HG03064 (cell line): ENCODE results near the gene ADGRG1.

Source experiments
- ATAC-seq: cut with Tn5 transposase; IDR thresholded peaks from one replicate; pipeline ENCODE4 v1.9.1; 2021; ENCODE audit warnings: low read depth; ENCODE audit not compliant: unreplicated experiment

The ADGRG1 gene

DNA sequence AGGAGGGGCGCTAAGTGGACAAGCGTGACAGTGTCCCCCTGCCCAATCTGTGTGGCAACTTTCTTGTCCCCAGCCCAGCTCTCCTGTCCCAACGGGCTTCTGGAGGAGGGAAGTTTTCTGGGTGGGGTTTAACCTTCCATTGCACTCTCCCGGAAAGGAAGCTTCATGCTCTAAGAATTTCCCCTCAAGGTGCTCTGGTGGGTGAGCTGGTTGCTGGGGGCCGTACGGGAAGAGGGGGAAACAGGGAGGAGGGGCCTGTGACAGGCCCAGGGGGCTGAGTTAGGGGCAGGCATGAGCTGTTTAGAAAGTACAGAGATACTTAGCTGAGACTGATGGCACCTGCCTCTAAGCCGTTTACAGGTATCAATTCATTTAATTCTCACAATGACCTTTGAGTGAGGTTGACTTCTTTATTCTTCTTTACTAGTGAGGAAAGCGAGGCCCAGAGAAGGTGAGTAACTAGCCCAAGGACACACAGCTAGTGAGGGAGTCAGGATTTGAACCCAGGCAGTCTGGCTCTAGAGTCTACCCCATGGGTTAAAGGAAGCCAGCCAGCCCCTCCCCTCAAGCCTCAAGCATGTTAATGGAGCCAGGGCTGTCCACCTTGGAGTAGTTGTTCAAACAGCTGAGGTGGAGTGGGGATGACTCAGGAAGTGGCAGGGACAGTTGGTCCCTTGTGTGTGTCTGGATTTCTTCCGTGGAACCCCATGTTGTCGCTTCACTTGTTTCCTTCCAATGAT, 18.9 kb downstream of the ADGRG1 start:
- ATAC-seq, result no peak

DNA sequence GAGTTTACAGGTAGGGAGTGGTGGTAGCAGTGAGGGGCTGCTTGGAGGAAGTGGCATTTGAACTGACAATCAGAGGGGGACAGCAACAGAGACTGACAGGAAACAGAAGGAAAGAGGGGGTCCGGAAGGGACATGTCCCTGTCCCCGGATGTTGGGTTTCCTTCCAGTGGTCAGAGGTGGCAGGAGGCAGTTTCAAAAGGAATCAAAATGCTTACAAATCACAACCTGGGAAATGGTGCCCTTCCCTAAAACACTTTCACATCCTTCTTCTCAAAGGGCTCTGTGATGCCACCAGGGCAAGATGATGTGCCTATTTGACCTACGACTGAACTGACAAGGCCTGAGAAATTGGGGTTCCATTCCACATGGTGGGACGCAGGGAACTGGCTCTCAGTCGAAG, 19.7 kb downstream of the ADGRG1 start:
- ATAC-seq, result no peak

GRCh38 chr16:57648581-57649442, 20.4 kb downstream of the ADGRG1 start:
- ATAC-seq, result no peak

DNA sequence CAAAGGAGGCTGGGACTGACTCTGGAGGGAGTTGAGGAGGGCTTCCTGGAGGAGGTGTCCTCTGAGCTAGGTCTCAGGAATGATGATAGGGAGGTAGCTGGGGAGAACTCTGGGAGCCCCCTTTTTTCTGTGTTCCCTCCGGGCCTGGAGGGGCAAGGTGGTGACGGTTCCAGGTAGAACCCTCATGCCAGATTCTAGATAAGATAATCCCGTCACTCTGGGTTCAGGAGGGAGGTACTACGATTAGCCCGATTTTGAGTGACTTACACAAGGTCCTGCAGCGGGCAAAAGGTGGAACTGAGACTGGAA, 21.0 kb downstream of the ADGRG1 start:
- no peak for ATAC-seq

GRCh38 chr16:57649846-57650245, 21.4 kb downstream of the ADGRG1 start:
- ATAC-seq, result no peak

- ATAC-seq, result no peak
Observed at GRCh38 chr16:57651344-57652333, 23.2 kb downstream of the ADGRG1 start.

GRCh38 chr16:57652695-57653471, 24.5 kb downstream of the ADGRG1 start:
- no peak for ATAC-seq

GRCh38 chr16:57653936-57654335, 25.5 kb downstream of the ADGRG1 start:
- ATAC-seq, result no peak

DNA sequence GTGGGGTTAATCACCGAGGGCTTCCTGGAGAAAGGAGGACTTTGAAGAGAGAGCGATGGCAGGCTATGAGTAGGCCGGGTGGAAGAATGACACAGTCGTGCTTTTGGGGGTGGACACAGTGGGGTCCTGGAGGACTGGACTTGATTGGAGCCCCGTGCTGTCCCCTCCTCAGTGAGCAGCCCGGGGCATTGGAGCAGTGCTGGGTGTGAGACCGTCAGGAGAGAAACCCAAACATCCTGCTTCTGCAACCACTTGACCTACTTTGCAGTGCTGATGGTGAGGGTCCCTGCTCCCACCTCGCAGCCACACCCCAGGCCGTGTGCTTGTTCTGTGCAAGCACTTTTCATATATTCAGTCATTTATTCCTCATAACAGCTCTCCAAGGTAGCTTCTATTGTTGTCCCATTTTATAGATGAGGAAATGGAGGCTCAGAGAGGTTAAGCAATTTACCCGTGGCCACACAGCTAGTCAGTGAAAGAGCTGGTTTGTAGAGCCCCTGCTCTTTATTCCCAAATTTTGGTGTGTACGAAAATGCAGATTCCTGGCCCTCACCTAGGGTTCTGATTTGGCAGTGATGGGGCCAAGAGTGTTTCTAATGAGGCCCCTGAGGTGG, 28.0 kb downstream of the ADGRG1 start:
- no peak for ATAC-seq

DNA sequence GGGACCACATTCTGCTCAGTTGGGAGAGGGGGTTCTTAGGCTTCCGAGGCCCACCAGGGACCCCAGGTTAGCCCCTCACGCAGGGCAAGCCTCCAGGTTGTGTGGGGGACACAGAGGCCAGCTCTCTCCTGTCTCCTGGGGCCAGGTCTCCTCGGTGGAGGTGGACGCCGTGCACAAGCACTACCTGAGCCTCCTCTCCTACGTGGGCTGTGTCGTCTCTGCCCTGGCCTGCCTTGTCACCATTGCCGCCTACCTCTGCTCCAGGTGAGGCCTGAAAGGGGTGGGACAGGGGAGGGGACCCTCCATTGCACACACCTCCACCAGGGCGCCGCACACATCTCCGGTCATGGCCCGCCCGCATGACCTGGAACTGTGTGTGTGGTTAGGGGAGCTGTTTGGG, 28.8 kb downstream of the ADGRG1 start:
- ATAC-seq, result no peak

DNA sequence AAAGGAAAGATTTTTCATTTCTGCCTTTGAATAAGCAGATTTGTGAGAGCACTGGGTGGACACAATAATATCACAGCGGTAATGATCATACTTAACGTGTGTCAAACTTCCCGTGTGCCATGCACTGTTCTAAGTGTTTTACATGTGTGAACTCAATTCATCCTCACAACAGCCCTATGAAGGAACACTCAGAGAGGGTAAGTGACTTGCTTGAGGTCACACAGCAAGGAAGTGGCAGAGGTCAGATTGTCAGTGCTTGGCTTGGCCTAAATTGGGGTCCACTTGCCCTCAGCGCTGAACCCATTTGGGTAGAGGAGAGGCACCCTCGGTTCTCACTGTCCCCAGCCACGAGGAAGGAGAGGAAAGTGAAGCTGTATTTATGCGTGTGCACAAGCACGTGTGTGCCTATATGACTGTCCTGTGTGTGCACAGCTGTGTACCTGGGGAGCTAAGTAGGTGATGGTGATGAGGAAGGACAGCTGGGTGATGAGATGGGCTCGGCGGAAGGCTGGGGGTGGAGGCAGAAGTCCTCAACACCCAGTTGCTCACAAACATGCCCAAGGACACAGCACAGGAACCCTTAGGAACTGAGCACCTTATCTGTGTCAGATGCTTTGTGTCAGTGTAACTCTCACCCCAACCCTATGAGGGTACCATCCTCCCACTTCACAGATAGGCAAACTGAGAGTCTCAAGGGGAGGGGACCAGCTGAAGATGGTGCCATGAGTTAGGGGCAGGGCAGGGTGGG, 29.9 kb downstream of the ADGRG1 start:
- ATAC-seq, result no peak

DNA sequence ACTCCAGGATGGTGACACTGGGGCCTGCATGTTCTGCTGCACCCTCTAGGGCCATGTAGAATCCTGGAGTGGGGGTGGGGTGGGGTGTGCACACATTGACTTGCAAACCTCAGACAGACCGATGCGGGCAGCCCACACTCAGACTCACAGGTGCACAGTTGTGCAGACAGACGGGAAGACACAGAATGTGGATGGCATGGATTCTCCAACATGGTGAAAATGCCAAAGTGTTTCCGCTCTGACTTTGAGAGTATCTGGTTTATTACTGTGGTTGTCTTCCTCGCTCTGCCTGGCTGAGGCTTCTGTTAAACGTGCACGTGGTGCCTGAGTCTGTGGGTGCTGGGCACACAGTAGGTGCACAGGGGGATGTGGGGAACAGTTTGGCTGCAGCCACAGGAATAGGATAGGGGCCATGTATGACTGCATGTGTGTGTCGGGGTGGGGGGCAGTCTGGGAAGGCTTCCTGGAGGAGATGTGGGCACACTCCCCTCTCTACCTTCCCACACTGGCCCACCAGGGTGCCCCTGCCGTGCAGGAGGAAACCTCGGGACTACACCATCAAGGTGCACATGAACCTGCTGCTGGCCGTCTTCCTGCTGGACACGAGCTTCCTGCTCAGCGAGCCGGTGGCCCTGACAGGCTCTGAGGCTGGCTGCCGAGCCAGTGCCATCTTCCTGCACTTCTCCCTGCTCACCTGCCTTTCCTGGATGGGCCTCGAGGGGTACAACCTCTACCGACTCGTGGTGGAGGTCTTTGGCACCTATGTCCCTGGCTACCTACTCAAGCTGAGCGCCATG, 30.6 kb downstream of the ADGRG1 start:
- no peak for ATAC-seq

GRCh38 chr16:57660715-57661463, 32.5 kb downstream of the ADGRG1 start:
- no peak for ATAC-seq

DNA sequence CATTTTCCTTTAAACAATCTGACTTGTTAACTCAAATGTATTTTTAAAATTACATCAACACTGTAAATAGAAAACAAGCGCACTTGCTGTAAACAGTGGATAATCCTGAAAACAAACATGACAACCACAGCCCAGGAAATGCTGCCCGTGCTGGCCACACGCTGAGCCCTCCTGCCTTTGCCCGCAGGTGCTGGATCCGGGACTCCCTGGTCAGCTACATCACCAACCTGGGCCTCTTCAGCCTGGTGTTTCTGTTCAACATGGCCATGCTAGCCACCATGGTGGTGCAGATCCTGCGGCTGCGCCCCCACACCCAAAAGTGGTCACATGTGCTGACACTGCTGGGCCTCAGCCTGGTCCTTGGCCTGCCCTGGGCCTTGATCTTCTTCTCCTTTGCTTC, 33.1 kb downstream of the ADGRG1 start:
- ATAC-seq, result no peak

GRCh38 chr16:57661936-57662906, 33.8 kb downstream of the ADGRG1 start:
- ATAC-seq, result no peak

GRCh38 chr16:57663436-57663835, 35.0 kb downstream of the ADGRG1 start:
- no peak for ATAC-seq
